ENCODE data around the gene CEACAM7. TPM values are rescaled to one million over a fixed set of nuclear protein-coding genes. Genes with fewer than 3 reads are reported as not detected.

Gene CEACAM7
- total and polyA plus RNA-seq, 3 experiments from 2014 or later: not detected

Other genes starting within 250 kb of the CEACAM7 start
- 10 to 100 TPM; 74.1 to 76.2 TPM for gene DMAC2, start 248.4 kb downstream of the CEACAM7 start, total RNA-seq
- gene DMAC2, start 248.4 kb downstream of the CEACAM7 start, polyA plus RNA-seq: 56.8 TPM
- not detected for gene ERICH4, start 245.1 kb downstream of the CEACAM7 start, total RNA-seq
- not detected for gene ERICH4, start 245.1 kb downstream of the CEACAM7 start, polyA plus RNA-seq
- gene CEACAM21, start 112.1 kb downstream of the CEACAM7 start, total RNA-seq: 10 to 100 TPM; 26.8 to 29.2 TPM
- gene CEACAM21, start 112.1 kb downstream of the CEACAM7 start, polyA plus RNA-seq: 46.6 TPM
- gene CEACAM4, start 61.2 kb downstream of the CEACAM7 start, total RNA-seq: not detected
- not detected for gene CEACAM4, start 61.2 kb downstream of the CEACAM7 start, polyA plus RNA-seq
- gene CEACAM5, start 20.4 kb upstream of the CEACAM7 start, total RNA-seq: not detected
- gene CEACAM5, start 20.4 kb upstream of the CEACAM7 start, polyA plus RNA-seq: not detected
- not detected for gene CEACAM6, start 67.3 kb upstream of the CEACAM7 start, total RNA-seq
- gene CEACAM6, start 67.3 kb upstream of the CEACAM7 start, polyA plus RNA-seq: not detected
- gene CEACAM3, start 108.3 kb upstream of the CEACAM7 start, total RNA-seq: not detected
- gene CEACAM3, start 108.3 kb upstream of the CEACAM7 start, polyA plus RNA-seq: not detected
- gene LYPD4, start 156.4 kb upstream of the CEACAM7 start, total RNA-seq: not detected
- not detected for gene LYPD4, start 156.4 kb upstream of the CEACAM7 start, polyA plus RNA-seq
- gene DMRTC2, start 156.8 kb upstream of the CEACAM7 start, total RNA-seq: not detected
- gene DMRTC2, start 156.8 kb upstream of the CEACAM7 start, polyA plus RNA-seq: not detected
- 1,000 to 10,000 TPM; 3,036 to 3,142 TPM for gene RPS19, start 172.0 kb upstream of the CEACAM7 start, total RNA-seq
- 6,195 TPM for gene RPS19, start 172.0 kb upstream of the CEACAM7 start, polyA plus RNA-seq
- gene CD79A, start 189.0 kb upstream of the CEACAM7 start, total RNA-seq: 1 to 10 TPM; 1.3 to 2.2 TPM
- 9.4 TPM for gene CD79A, start 189.0 kb upstream of the CEACAM7 start, polyA plus RNA-seq
- 100 to 1,000 TPM; 295 to 312 TPM for gene ARHGEF1, start 194.9 kb upstream of the CEACAM7 start, total RNA-seq
- 350 TPM for gene ARHGEF1, start 194.9 kb upstream of the CEACAM7 start, polyA plus RNA-seq
- gene ERFL, start 240.2 kb upstream of the CEACAM7 start, total RNA-seq: 1 to 10 TPM; 1.3 to 1.4 TPM
- gene ERFL, start 240.2 kb upstream of the CEACAM7 start, polyA plus RNA-seq: not detected

All from CD8-positive, alpha-beta memory T cell (primary cell).